Measurements from ENCODE around the gene ANKRD63.
A peak's percentile ranks its signal among the peaks of the same experiment; 100 is the strongest.

ANKRD63 gene

DNA sequence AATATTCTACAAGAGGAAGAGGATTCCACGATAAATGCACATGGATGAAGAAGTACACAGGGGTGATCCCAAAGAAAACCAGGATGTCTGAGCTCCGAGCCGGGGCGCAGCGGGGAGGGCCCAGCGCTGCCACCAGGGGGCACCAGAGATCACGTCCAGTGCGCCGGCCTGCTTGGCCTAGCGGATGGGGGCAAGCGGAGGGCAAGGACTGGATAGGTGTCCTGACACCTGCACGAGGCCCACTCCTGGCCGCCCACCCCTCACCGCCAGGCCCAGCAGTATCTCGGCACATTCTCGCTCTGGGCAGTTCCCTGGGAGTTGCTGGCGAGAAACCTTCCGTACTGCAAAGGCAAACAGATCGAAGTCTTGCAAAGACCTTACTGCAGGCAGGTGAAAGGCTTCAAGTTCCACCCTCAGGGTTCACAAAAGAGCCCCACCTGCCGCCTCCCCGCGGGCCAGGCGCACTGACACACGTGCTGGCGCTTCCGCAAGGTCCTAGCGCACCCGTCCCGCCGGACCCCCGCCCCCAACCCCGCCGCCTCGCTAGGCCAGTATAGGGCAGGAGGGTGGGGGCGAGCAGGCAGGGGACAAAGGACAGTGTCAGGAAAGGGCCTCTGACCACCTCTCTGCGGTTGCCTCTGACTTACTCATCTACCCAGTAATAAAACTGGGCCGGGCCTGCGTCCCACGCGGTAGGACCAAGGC is 3.3 kb downstream of the ANKRD63 start:
- DNase-seq (ENCODE audit: low read depth in 2 of 2): peak; percentile 35 to 60

DNA sequence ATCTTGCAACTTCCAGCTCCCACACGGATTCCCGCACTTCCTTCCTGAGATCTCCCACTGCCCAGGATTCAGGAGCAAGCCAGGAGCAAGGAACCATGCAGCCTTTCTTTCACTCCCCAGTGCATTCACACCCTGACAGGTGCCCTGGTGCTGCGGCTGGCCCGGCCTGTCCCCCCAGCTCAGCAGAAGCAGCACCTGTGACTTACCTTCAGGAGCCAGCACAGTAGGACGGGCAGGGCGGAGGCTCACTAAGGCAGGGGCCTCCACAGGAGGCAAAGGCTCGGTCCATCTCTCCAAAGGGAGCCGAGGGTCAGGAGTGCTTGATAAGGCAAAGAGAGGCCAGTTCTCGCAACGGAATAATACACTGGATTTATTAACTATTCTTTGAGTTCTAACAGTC is 4.8 kb downstream of the ANKRD63 start:
- DNase-seq (ENCODE audit: low read depth in 2 of 2): no peak

DNA sequence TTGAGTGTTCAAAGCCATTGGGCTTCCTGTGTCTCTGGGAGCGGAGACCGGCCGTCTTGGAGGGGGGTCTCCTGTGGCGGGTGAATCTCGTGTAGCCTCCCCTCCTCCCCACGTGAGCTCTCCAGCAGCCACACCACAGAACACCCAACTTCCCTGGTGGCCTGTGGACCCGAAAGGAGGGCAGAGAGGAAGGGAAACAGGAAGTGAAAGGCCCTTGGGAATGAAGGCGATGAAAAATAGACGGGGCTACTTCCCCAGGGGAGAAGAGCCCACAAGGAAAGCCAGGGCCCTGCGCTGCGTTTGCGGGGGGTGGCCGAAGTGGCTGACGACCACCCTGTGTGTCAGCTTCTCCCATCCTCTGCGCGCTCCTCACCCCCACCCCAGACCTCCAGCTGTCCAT is 5.4 kb downstream of the ANKRD63 start:
- no peak for DNase-seq (ENCODE audit: low read depth in 2 of 2)

DNA sequence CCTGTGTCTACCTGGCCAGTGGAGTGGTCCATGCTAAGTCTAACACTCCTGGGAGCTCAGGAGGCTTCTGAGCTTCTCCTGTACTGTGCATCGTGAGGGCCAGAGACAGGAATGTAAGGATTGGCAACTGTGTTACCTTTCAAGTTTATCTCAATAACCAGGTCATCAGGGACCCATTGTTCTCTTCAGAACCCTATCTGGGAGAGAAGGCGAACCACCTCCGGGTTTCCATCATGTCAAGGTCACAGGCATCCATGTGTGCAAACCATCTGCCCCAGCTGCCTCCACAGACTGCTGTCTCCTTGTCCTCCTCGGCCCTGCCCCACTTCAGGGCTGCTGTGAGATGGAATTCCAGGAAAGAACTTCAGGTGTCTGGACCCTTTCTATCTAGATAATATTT is 5.9 kb downstream of the ANKRD63 start:
- no peak for DNase-seq (ENCODE audit: low read depth in 2 of 2)

DNA sequence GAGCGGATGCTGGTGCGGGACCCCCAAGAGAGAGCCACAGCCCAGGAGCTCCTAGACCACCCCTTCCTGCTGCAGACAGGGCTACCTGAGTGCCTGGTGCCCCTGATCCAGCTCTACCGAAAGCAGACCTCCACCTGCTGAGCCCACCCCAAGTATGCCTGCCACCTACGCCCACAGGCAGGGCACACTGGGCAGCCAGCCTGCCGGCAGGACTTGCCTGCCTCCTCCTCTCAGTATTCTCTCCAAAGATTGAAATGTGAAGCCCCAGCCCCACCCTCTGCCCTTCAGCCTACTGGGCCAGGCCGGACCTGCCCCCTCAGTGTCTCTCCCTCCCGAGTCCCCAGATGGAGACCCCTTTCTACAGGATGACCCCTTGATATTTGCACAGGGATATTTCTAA is 6.9 kb downstream of the ANKRD63 start:
- DNase-seq (ENCODE audit: low read depth in 2 of 2): no peak

DNA sequence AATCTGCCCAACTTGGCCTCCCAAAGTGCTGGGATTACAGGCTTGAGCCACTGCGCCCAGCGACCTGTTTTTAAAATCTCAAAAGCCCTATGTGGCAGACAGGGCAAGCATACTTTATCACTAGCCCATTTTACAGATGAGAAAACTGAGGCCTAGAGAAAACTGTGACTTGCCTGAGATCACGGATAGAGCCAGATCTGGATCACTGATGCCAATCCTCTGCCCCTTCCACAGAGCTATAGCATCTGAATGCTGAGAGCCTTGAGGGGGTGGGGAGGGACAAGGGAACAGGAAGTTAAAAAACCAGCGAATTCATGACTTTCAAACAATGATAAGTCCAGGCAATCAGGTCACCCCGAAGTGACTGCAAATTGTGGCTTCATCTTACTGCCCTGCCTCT is 7.3 kb downstream of the ANKRD63 start:
- DNase-seq (ENCODE audit: low read depth in 2 of 2): no peak

DNA sequence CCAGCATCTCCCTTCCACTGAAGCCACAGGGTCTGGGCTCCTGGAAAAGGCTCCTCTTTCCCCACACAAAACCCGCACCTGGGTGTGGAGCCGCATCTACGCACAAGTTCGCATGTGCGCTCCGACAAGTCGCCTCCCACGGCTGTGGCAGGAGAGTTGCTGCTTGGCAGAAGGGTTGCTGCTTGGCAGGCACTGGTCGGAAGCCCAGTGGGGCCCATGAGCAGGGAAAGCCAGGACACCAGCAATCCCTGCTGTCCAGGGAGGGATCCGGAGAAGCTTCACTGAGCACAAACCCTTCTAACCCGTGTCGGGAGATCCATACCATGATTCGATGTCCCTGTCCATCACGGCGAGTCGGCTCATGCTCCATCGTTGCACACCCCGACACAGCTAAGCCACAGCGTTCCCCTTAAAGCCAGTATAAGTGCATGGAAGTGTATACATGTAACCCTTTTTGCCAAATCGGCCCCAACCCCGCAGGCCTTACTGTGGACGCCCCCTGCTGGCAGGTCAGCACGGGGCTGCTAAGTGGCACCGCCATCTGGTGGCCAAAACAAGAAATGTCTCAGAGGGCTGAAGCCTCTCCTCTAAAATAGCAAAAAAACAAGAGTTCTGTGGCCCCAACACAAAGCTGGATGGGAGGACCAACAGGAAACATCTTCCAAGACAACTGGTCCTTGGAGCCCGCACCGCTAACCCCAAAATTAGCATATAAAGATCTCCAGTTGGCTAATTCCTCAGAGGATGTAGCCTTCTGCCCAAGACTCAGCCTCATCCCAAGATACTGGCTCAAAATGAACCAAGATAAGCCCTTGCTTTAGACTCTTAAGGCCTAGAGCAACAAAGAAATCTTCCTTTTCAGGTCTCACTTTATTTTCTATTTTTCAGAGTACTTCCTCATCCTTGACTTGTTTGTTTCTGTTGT is 8.3 kb downstream of the ANKRD63 start:
- peak; percentile 73 to 79 for DNase-seq (ENCODE audit: low read depth in 2 of 2)

DNA sequence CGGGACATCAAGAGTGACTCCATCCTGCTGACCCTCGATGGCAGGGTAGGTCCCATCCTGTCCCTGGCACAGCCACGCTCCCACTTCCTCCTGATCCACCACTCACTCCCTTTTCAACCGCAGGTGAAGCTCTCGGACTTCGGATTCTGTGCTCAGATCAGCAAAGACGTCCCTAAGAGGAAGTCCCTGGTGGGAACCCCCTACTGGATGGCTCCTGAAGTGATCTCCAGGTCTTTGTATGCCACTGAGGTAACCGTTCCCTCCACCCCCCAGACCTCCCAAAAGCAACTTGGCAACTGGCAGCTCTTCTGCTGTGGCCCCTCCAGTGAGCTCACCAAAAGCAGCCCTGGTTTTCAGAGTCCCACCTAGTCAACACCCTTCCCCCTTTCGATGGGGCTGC is 9.4 kb downstream of the ANKRD63 start:
- no peak for DNase-seq (ENCODE audit: low read depth in 2 of 2)

DNA sequence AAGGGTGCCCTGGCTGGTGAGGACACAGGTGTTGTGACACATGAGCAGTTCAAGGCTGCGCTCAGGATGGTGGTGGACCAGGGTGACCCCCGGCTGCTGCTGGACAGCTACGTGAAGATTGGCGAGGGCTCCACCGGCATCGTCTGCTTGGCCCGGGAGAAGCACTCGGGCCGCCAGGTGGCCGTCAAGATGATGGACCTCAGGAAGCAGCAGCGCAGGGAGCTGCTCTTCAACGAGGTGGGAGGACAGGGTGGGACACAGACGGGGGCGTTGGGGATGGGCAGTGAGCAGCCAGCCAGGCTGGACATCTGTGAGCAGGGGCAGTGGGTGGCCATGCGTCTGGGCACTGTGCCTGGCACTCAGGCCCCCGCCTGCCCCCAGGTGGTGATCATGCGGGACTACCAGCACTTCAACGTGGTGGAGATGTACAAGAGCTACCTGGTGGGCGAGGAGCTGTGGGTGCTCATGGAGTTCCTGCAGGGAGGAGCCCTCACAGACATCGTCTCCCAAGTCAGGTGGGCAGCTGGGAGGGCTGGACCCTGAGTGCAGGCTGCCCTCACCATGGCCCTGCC is 10.3 kb downstream of the ANKRD63 start:
- DNase-seq (ENCODE audit: low read depth in 2 of 2): no peak

DNA sequence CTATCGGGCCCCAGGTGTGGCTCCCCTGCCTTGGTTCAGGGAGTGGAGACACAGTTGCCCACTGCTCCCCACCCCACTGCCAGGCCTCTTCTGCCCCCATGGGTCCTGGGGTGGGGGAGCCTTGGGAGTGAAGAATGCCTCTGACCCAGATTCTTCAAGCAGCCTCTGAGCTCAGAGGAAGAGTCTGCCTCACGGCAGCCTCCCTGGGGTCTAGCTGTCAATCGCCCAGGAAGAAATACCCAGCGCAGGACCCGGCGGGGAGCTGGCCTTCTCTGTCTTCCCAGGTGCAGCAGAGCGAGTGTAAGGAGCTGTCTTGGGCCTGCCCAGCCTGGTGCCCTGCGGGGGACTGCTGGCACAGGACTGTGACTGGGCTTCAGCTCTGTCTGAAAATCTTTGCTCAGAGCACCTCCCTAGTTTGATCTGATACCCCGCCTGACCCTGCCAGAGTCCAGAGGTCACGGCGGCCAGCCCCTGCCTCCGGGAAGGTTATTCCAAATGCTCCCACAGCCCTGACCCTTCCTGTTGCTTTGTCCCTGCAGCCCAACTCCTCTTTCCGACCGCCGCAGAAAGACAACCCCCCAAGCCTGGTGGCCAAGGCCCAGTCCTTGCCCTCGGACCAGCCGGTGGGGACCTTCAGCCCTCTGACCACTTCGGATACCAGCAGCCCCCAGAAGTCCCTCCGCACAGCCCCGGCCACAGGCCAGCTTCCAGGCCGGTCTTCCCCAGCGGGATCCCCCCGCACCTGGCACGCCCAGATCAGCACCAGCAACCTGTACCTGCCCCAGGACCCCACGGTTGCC is 11.0 kb downstream of the ANKRD63 start:
- no peak for DNase-seq (ENCODE audit: low read depth in 2 of 2)

DNA sequence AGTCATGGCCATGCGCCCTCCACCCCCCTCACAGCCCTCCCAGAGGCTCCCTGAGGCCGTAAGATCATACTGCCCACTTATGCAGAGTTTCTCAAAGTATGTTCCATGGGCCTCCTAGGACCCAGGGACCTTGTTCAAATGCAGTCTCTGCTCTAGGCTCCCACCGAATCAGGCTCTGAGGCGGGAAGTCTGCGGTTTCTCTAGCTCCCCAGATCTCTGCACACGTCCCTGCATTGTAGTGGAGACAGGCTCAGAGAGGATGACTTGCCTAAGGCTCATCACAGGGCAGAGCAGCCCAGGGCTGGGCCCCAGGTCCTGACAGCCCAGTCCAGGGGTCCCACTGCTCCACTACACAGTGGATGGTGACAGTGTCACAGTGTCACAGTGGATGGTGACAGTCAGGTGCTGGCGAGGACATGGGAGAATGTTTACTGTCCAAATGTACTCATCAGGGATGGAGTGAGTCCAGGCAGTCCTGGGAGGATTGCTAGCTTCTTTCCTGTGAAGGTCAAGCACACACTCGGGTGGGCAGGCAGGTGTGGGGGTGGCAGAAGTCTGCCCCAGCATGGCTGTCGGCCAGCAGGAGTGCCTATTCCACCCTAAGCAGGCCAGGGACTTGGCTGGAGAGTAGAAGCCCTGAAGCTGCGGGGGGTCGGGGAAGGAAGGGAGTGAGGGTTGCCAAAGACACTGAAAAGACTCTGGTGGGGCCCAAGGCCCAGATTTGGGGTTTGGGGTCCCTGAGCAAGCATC is 12.4 kb downstream of the ANKRD63 start:
- DNase-seq (ENCODE audit: low read depth in 2 of 2): no peak

DNA sequence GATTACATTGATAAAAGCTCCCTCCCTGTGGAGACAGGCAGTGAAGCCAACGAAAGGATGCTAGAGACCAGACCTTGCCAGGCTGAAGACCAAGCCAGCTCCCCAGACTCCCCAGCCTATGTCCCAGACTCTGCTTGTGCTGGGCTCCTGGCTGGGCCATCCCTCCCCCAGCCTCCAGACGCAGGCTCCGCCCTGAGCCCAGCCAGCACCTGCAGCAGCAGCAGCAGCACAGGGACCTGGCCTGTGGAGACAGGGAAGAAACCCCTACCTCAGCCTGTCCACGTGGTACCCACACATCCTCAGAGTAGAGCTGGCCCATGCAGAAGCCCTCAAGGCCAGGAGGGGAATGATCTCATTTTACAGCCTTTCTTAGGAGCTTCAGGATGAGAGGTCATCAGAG is 13.3 kb downstream of the ANKRD63 start:
- DNase-seq (ENCODE audit: low read depth in 2 of 2): no peak

DNA sequence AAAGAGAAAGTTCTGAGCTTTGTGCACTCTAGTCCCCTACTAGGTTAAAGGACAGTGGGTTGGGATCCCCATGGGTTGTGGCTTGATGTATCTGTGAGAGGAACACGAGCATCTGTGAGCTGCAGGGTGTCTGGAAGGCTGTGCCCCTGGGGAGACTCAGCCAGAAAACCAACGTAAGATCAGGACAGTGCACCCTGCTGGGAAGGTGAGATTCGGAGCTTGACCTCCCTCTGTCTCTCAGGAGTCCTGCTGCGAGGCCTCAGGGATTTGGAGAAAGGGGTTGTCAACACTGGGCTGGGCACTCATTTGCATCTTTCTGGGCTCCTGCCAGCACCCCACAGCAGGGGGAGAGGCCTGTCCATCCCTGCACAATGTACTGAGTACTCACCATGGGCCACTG is 15.2 kb downstream of the ANKRD63 start:
- DNase-seq (ENCODE audit: low read depth in 2 of 2): no peak

DNA sequence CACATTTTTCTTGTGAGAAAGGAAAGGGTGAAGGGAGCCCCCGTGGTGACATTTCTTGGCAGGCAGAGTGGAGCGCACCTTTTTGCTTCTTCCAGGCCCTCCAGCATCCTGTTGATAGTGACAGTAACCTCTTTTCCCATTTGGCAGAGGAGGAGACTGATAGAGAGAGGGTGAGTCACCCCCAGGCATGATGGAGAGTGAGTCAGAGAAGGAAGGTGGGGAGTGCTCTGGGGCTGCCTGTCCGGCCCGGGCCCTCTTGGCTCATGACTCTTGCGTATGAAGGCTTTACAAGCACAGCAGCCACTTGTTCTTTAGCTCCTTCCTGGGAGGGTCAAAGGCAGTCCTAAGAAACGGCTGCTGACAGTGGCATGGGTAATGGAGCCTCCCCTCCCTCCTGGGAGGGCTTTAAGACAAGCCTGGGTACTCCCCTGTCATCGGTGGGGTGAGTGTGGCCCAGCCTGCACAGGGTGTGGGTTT is 16.0 kb downstream of the ANKRD63 start:
- DNase-seq (ENCODE audit: low read depth in 2 of 2): no peak

DNA sequence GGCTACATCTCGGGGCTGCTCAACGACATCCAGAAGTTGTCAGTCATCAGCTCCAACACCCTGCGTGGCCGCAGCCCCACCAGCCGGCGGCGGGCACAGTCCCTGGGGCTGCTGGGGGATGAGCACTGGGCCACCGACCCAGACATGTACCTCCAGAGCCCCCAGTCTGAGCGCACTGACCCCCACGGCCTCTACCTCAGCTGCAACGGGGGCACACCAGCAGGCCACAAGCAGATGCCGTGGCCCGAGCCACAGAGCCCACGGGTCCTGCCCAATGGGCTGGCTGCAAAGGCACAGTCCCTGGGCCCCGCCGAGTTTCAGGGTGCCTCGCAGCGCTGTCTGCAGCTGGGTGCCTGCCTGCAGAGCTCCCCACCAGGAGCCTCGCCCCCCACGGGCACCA is 17.0 kb downstream of the ANKRD63 start:
- DNase-seq (ENCODE audit: low read depth in 2 of 2): no peak

DNA sequence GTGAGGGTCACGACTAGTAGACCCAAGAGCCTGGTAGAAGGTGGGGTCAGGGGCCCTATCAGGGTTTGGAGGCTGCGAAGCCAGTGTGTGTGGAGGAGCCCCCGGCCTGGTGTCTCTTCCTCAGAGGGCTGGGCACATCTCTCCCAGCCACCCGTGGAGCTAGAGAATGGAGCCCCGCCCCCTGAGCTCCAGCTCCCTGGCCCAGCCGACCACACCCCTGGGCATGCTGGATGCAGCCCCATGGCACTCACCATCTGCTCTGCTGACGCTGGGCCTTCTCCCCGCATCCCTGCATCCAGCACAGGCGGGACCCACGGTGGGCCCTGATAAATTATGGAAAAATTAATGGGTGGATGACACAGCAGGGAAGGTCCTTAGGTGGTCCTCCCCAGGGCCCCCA is 17.5 kb downstream of the ANKRD63 start:
- DNase-seq (ENCODE audit: low read depth in 2 of 2): no peak

DNA sequence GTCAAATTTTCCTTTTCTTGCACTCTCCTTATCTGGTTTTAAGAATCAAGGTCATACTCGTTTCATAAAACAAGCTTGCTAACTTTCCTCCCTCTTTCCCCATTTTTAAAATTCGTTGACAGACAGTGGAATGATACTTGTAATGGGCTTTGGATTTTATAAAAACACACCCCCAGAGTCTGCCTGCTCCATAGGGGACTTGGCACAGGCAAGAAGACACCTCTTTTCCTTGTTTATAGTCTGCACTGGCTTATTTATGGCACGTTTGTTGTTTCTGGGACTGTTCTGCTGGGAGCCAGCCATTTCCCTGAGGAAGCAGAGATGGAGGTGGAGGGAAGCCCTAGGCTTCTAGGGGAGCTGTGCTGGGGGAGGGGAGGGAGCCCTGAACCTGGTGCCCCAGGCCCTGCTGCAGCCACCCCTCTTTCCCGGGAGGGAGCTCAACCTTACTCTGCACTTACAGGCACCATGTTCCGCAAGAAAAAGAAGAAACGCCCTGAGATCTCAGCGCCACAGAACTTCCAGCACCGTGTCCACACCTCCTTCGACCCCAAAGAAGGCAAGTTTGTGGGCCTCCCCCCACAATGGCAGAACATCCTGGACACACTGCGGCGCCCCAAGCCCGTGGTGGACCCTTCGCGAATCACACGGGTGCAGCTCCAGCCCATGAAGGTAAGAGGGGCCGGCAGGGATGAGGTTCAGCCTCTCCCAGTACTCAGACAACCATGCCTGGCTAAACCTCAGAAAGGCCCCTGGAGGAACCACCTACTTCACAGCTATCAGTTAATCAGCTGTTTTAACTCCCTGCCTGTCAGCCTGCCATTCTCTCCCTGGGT is 18.3 kb downstream of the ANKRD63 start:
- DNase-seq (ENCODE audit: low read depth in 2 of 2): no peak

DNA sequence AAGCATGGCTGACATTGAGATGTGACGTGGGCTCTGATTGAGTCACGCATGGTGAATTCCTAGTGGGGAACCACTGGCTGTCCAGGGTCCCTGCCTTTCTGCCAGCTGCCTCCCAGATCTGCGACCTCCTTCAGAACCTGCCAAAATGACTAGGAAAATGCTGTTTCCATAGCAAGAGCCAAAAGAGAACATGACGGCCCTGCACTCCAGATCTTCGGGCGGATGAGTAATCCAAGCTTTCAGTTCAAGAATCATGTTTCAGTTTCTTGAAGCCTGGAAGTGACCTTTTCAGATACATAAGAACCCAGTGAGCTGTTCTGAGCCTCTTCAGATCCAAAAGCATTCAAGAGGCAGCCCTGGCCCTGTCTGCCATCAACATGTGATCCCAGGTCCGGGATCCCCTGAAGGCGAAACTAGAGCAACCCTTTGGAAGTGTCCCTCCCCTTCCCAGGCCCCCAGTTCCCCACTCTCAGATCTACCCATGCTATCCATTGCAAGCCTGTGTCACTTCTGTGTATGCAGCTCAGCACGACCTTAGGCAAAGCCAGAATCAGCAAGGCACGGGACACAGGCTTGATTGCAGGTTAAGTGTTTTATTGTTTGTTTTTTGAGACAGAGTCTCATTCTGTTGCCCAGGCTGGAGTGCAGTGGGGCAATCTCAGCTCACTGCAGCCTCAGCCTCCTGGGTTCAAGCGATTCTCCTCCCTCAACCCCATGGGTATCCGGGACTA is 19.7 kb downstream of the ANKRD63 start:
- no peak for DNase-seq (ENCODE audit: low read depth in 2 of 2)

DNA sequence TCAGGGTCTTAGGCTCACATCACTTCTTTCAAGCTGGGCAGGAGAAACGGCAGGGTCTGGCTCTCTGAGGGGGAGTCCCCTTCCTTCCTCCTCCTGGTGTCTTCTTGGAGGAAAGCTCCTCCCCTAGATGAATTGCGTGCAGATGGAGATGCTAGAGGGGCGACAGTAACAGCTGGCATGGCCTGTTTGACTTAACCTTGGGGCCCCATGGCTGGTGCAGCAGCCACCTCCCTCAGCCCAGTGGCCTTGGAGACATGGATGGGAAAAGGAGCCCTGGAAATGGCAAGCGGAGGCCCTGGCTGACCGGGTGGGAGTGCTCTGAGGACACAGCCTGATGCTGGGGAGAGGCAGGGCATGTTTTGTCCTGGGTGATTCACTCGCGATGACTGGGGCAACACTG is 23.8 kb downstream of the ANKRD63 start:
- no peak for DNase-seq (ENCODE audit: low read depth in 2 of 2)

DNA sequence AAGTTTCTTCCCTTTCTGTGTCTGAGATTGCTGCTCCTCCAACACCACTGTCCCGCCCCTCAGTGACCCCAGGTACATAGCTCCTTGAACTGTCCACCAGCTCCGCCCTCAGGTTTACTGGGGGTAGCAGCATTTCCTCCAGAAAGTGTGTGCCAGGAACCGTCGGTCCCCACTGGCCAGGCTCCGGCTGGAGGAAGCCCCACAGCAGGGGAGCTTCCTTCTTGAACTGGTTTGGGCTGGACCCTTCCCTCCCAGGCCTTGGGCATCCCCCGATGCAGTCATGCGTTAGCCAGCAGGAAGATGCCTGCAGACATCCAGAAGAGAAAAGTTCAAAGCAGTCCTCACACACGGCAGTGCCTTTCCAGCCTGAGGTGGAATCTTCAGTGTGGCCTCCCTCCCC is 24.3 kb downstream of the ANKRD63 start:
- DNase-seq (ENCODE audit: low read depth in 2 of 2): no peak

Measured in stimulated activated CD4-positive, alpha-beta T cell treated with anti-CD3 and anti-CD28 coated beads, Interleukin-15, amount 100 ng/mL, for 48 hours (primary cell).